HepG2 (cell line): ENCODE results near the gene SRP14. TPM values are rescaled to one million over a fixed set of nuclear protein-coding genes. Genes with fewer than 3 reads are reported as not detected.

Experiments
- BATF2 ChIP-seq: sonication (generic); formaldehyde crosslinking; IDR thresholded peaks from 2 replicates; pipeline ENCODE4 v1.8.0; 2022; ENCODE audit warnings: mild to moderate bottlenecking, missing genetic modification reagents, moderate library complexity
- ETV6 ChIP-seq: sonication (generic); formaldehyde crosslinking; conservative IDR thresholded peaks from 2 replicates; pipeline ENCODE4 v1.4.0; 2020; ENCODE audit warnings: missing genetic modification reagents
- FOXC1 ChIP-seq: sonication (generic); formaldehyde crosslinking; IDR thresholded peaks from 2 replicates; pipeline ENCODE4 v1.8.0; 2022; ENCODE audit warnings: mild to moderate bottlenecking, missing genetic modification reagents, borderline replicate concordance
- GMEB1 ChIP-seq: sonication (generic); formaldehyde crosslinking; IDR thresholded peaks from 2 replicates; pipeline ENCODE4 v1.5.1; 2020; ENCODE audit warnings: missing genetic modification reagents, mild to moderate bottlenecking, borderline replicate concordance
- HOXA7 ChIP-seq: sonication (generic); formaldehyde crosslinking; IDR thresholded peaks from 2 replicates; pipeline ENCODE4 v1.8.1; 2022; ENCODE audit warnings: mild to moderate bottlenecking, missing genetic modification reagents, moderate library complexity
- KDM2A ChIP-seq: sonication (generic); formaldehyde crosslinking; IDR thresholded peaks from 2 replicates; pipeline ENCODE4 v1.4.0; 2020; ENCODE audit warnings: low read depth, missing genetic modification reagents, borderline replicate concordance
- KLF15 ChIP-seq: sonication (generic); formaldehyde crosslinking; IDR thresholded peaks from 2 replicates; pipeline ENCODE4 v1.8.1; 2023; ENCODE audit warnings: borderline replicate concordance, mild to moderate bottlenecking, inconsistent platforms, missing genetic modification reagents, mixed read lengths
- MEIS2 ChIP-seq: sonication (generic); formaldehyde crosslinking; IDR thresholded peaks from 2 replicates; pipeline ENCODE4 v1.9.0; 2021; ENCODE audit warnings: mild to moderate bottlenecking, missing genetic modification reagents
- MTF2 ChIP-seq: sonication (generic); formaldehyde crosslinking; IDR thresholded peaks from 2 replicates; pipeline ENCODE4 v1.5.0; 2020; ENCODE audit warnings: missing genetic modification reagents, borderline replicate concordance
- MXI1 ChIP-seq: IDR thresholded peaks from 3 replicates; pipeline ENCODE4 v1.6.1; 2012; ENCODE audit warnings: low read depth, low read length, inconsistent platforms, borderline replicate concordance
- NAIF1 ChIP-seq: sonication (generic); formaldehyde crosslinking; IDR thresholded peaks from 2 replicates; pipeline ENCODE4 v1.5.0; 2020; ENCODE audit warnings: mild to moderate bottlenecking, missing genetic modification reagents, borderline replicate concordance
- PHB2 ChIP-seq: fragments of 450-650 bp; IDR thresholded peaks from 2 replicates; pipeline ENCODE4 v1.6.1; 2018; ENCODE audit not compliant: partially characterized antibody
- PLRG1 ChIP-seq: fragments of 450-650 bp; conservative IDR thresholded peaks from 2 replicates; pipeline ENCODE4 v1.6.1; 2016
- POGZ ChIP-seq: sonication (generic); formaldehyde crosslinking; IDR thresholded peaks from 2 replicates; pipeline ENCODE4 v1.4.0; 2020; ENCODE audit warnings: mild to moderate bottlenecking, missing genetic modification reagents
- RFXANK ChIP-seq: IDR thresholded peaks from 2 replicates; pipeline ENCODE4 v1.6.1; 2016
- THRA ChIP-seq: sonication (generic); formaldehyde crosslinking; IDR thresholded peaks from 2 replicates; pipeline ENCODE4 v1.4.0; 2020; ENCODE audit warnings: missing genetic modification reagents, borderline replicate concordance
- TIGD3 ChIP-seq: sonication (generic); formaldehyde crosslinking; IDR thresholded peaks from 2 replicates; pipeline ENCODE4 v1.5.1; 2020; ENCODE audit warnings: mild to moderate bottlenecking, missing genetic modification reagents, borderline replicate concordance
- U2AF2 ChIP-seq: fragments of 200-400 bp; formaldehyde crosslinking; IDR thresholded peaks from 2 replicates; pipeline ENCODE4 v1.6.1; 2017; ENCODE audit warnings: low read depth, mild to moderate bottlenecking, low read length
- WIZ ChIP-seq: sonication (generic); formaldehyde crosslinking; IDR thresholded peaks from 2 replicates; pipeline ENCODE4 v1.5.1; 2020; ENCODE audit warnings: mild to moderate bottlenecking, missing genetic modification reagents
- XRCC5 ChIP-seq: fragments of 200-400 bp; formaldehyde crosslinking; optimal IDR thresholded peaks from 2 replicates; pipeline ENCODE3; 2017; ENCODE audit warnings: mild to moderate bottlenecking, low read length
- ZBTB3 ChIP-seq: sonication (generic); formaldehyde crosslinking; IDR thresholded peaks from 2 replicates; pipeline ENCODE4 v1.4.0; 2020; ENCODE audit warnings: low read depth, mild to moderate bottlenecking, moderate library complexity, missing genetic modification reagents, borderline replicate concordance
- ZNF746 ChIP-seq: sonication (generic); formaldehyde crosslinking; IDR thresholded peaks from 2 replicates; pipeline ENCODE4 v1.8.0; 2022; ENCODE audit warnings: mild to moderate bottlenecking, missing genetic modification reagents
- ZNF879 ChIP-seq: sonication (generic); formaldehyde crosslinking; IDR thresholded peaks from 2 replicates; pipeline ENCODE4 v1.8.1; 2023; ENCODE audit warnings: missing genetic modification reagents
- ZSCAN20 ChIP-seq: sonication (generic); formaldehyde crosslinking; IDR thresholded peaks from 2 replicates; pipeline ENCODE4 v1.4.0; 2020; ENCODE audit warnings: missing genetic modification reagents, mild to moderate bottlenecking, borderline replicate concordance
- polyA plus RNA-seq, 8 experiments: library from polyadenylated mRNA; depleted of rRNA in 3 of 8; stranded (reverse) in 7 of 8; unstranded in 1 of 8; fragments of >200 nt; fragmentation: Illumina TruSeq in 4 of 8; extraction: Trizol in 4 of 8; gene quantifications; 2 replicates each; pipeline versions ENCODE4 v1.2.1 to v1.2.3, GENCODE V29; 2011 to 2016; ENCODE audit warnings: low read depth in 4 of 8, missing spikeins in 1 of 8, mixed read lengths in 1 of 8; ENCODE audit not compliant: insufficient read depth in 1 of 8
- total RNA-seq, 5 experiments: library from RNA; depleted of rRNA; stranded (reverse); fragments of >200 nt; fragmentation: Illumina TruSeq; extraction: Trizol; gene quantifications; 2 replicates each; pipeline ENCODE4 v1.2.3, GENCODE V29; 2016; ENCODE audit warnings: low read depth in 1 of 5

The SRP14 gene
- total and polyA plus RNA-seq, 2 of the 13 experiments (the other 11 are each of a cell fraction or from before 2014, with no cell fraction given) = 208 to 356 TPM

GRCh38 chr15:40069178-40070165, 30.5 kb upstream of the SRP14 start (continued):
- TF ChIP-seq GMEB1 (peak; percentile 18; the same call in 1 of the 2 replicates), WIZ (CRISPR knock-in tag) (no peak), BATF2 (CRISPR knock-in tag) (no peak), MXI1 (no peak), HOXA7 (CRISPR knock-in tag) (no peak), THRA (CRISPR knock-in tag) (peak; percentile 57; the same call in 1 of the 2 replicates), MEIS2 (CRISPR knock-in tag) (no peak), ETV6 (CRISPR knock-in tag) (no peak), PHB2 (no peak), POGZ (0 out of 2 replicates have a peak, but pooled peaks have one; percentile 18), PLRG1 (no peak), KLF15 (CRISPR knock-in tag) (no peak), KDM2A (CRISPR knock-in tag) (no peak), ZBTB3 (CRISPR knock-in tag) (no peak), FOXC1 (CRISPR knock-in tag) (no peak; the same call in 1 of the 2 replicates), NAIF1 (CRISPR knock-in tag) (no peak), MTF2 (CRISPR knock-in tag) (no peak), TIGD3 (CRISPR knock-in tag) (no peak), ZNF746 (CRISPR knock-in tag) (no peak), XRCC5 (no peak), U2AF2 (no peak), RFXANK (CRISPR knock-in tag) (0 out of 2 replicates have a peak, but pooled peaks have one; percentile 33), ZNF879 (CRISPR knock-in tag) (no peak), ZSCAN20 (CRISPR knock-in tag) (no peak)
